ENCODE measurements around the gene NEK10. TPM values are rescaled to one million over a fixed set of nuclear protein-coding genes. Genes with fewer than 3 reads are reported as not detected.

Gene NEK10
- total RNA-seq, 1 experiment from 2014 or later, result 4.3 TPM

DNA sequence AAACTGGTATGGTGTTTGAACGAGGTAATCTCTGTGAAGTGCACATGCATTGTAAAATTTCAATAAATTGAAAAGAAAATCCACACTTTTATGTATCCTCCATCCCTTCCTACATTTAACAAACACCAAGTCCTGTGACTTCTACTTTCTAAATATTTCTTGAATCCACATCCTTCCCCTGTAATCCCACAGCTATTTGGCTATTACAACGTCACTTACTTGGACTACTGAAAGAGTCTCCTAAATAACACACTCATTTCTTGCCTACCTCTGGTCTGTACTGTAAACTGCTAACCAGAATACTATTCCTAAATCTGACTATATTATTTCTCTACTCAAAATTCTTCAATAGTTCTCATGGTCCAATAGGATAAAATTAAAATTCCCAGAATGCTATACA, 176.1 kb downstream of the NEK10 start:
- Histone ChIP-seq H3K27me3 (ENCODE audit: insufficient read depth, low read depth) (no peaks in the 10 kb centered on the region), H3K9me3 (ENCODE audit: insufficient read depth, low read depth) (no peaks in the 10 kb centered on the region), H3K36me3 (ENCODE audit: low read depth) (no peaks in the 10 kb centered on the region), H3K79me2 (ENCODE audit: low read depth) (no peaks in the 10 kb centered on the region), H4K20me1 (ENCODE audit: insufficient read depth) (no peaks in the 10 kb centered on the region), H3F3A (ENCODE audit: insufficient read depth, low read depth) (peaks cover 11% of the 10 kb centered on the region; the same call in 1 of the 2 replicates), H3K9me2 (ENCODE audit: insufficient read depth) (no peaks in the 10 kb centered on the region), H3K4me3 (no peak overlapping the region), H3K27ac (no peak overlapping the region), H3K4me2 (no peak overlapping the region), H3K4me1 (replicated peaks; ENCODE audit: insufficient read depth) (peaks cover 17% of the 10 kb centered on the region), H2AFZ (no peak overlapping the region)
- ChIA-PET POLR2A (ENCODE audit: unreplicated experiment) (no interaction called here), CTCF (no interaction called here)
- intact Hi-C loops (cut with micrococcal nuclease; ENCODE audit: unreplicated experiment), result loop anchor here (10.0 kb wide), 1 partner anchor 342 kb away; no protein-coding TSS in a partner anchor
- TF ChIP-seq, protein P1, sequence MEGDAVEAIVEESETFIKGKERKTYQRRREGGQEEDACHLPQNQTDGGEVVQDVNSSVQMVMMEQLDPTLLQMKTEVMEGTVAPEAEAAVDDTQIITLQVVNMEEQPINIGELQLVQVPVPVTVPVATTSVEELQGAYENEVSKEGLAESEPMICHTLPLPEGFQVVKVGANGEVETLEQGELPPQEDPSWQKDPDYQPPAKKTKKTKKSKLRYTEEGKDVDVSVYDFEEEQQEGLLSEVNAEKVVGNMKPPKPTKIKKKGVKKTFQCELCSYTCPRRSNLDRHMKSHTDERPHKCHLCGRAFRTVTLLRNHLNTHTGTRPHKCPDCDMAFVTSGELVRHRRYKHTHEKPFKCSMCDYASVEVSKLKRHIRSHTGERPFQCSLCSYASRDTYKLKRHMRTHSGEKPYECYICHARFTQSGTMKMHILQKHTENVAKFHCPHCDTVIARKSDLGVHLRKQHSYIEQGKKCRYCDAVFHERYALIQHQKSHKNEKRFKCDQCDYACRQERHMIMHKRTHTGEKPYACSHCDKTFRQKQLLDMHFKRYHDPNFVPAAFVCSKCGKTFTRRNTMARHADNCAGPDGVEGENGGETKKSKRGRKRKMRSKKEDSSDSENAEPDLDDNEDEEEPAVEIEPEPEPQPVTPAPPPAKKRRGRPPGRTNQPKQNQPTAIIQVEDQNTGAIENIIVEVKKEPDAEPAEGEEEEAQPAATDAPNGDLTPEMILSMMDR (conservative IDR thresholded peaks at IDR 0.05), result no peak
- no peak for TF ChIP-seq EZH2 (IDR thresholded peaks at IDR 0.05; ENCODE audit: low read depth)
- DNase-seq, result no peak
- no TSS peak for BruUV-seq (replicated peaks)

DNA sequence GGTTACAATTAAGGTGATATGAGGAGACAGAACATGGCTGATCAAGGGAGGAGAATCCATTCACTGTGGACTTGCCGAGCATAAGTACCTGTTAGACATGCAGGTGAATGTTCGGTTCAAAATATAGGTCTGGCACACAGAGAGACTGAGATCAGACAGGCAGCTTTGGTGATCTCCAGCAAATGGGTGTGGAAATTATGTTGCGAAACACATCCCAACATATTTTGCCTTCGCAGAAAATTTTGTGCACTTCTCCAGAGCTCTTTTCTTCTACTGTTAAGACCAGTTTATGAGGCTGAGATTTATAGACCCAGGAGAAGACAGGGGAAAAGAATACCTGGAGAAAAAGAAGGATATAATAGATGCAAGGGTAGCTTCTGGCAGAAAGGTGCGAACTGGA, 183.2 kb downstream of the NEK10 start:
- no peak for DNase-seq
- Histone ChIP-seq H3K27me3 (ENCODE audit: insufficient read depth, low read depth) (no peaks in the 10 kb centered on the region), H3K9me2 (ENCODE audit: insufficient read depth) (no peaks in the 10 kb centered on the region), H3K4me2 (no peak overlapping the region), H3K4me1 (replicated peaks; ENCODE audit: insufficient read depth) (no peaks in the 10 kb centered on the region), H3K79me2 (ENCODE audit: low read depth) (no peaks in the 10 kb centered on the region), H2AFZ (no peak overlapping the region), H4K20me1 (ENCODE audit: insufficient read depth) (no peaks in the 10 kb centered on the region), H3K27ac (no peak overlapping the region), H3K9me3 (ENCODE audit: insufficient read depth, low read depth) (no peaks in the 10 kb centered on the region), H3F3A (ENCODE audit: insufficient read depth, low read depth) (no peaks in the 10 kb centered on the region), H3K36me3 (ENCODE audit: low read depth) (no peaks in the 10 kb centered on the region), H3K4me3 (no peak overlapping the region)
- intact Hi-C loops (cut with micrococcal nuclease; ENCODE audit: unreplicated experiment), result no loop called here
- BruUV-seq (replicated peaks), result no TSS peak
- TF ChIP-seq EZH2 (IDR thresholded peaks at IDR 0.05; ENCODE audit: low read depth), result no peak
- TF ChIP-seq, protein P1 (conservative IDR thresholded peaks at IDR 0.05), result no peak
- ChIA-PET CTCF (no interaction called here), POLR2A (ENCODE audit: unreplicated experiment) (no interaction called here)

DNA sequence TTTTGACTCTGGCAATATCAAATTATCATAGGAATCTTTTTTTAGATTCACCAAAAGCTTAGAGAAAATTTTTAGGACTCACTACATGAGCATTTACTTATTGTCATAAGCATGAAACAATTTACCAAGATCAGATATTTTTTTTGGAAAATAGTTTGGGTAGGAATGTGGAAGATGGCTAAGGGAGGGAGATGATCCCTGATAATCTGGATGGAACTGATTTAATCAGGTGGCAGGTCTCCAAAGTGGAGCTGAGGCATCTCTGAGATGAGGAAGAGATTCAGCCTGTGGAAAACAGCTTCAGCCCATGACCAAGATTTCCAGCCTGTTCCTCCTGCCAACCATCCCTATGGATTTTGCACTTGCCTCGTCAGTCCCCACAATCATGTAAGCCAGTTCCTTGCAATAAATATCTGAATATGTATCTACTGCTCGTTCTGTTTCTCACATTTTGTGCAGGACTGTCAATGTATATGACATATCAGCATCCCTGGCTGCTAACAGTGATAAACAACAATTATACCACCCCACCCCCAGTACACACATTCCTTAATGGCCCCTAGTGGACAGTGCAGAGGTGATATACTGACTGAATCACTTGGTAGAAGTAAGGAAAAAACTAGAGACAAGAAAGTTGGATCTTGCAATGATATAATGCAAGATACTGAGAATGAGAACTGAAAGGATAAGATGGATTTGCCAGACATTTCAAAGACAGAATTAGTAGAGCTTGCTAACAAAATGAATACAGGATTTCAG, 183.8 kb downstream of the NEK10 start:
- Histone ChIP-seq H3K79me2 (ENCODE audit: low read depth) (no peaks in the 10 kb centered on the region), H3K27ac (no peak overlapping the region), H3K4me3 (no peak overlapping the region), H3K9me2 (ENCODE audit: insufficient read depth) (no peaks in the 10 kb centered on the region), H4K20me1 (ENCODE audit: insufficient read depth) (no peaks in the 10 kb centered on the region), H3F3A (ENCODE audit: insufficient read depth, low read depth) (no peaks in the 10 kb centered on the region), H3K9me3 (ENCODE audit: insufficient read depth, low read depth) (no peaks in the 10 kb centered on the region), H2AFZ (no peak overlapping the region), H3K27me3 (ENCODE audit: insufficient read depth, low read depth) (no peaks in the 10 kb centered on the region), H3K4me1 (replicated peaks; ENCODE audit: insufficient read depth) (no peaks in the 10 kb centered on the region), H3K36me3 (ENCODE audit: low read depth) (no peaks in the 10 kb centered on the region), H3K4me2 (no peak overlapping the region)
- no TSS peak for BruUV-seq (replicated peaks)
- ChIA-PET CTCF (no interaction called here), POLR2A (ENCODE audit: unreplicated experiment) (no interaction called here)
- TF ChIP-seq EZH2 (IDR thresholded peaks at IDR 0.05; ENCODE audit: low read depth), result no peak
- TF ChIP-seq, protein P1 (conservative IDR thresholded peaks at IDR 0.05), result no peak
- no peak for DNase-seq
- intact Hi-C loops (cut with micrococcal nuclease; ENCODE audit: unreplicated experiment), result no loop called here

Measured in PC-9 (cell line).